SKM-1 (cell line): ENCODE measurements around the gene ASTL.
A peak's percentile ranks its signal among the peaks of the same experiment; 100 is the strongest.

Experiments used
- DNase-seq: peaks from one replicate; lab custom pipeline; 2025; ENCODE audit not compliant: unreplicated experiment; lab: John Stamatoyannopoulos, UW

ASTL gene

GRCh38 chr2:96114546-96114902 is 23.8 kb downstream of the ASTL start:
- no peak for DNase-seq

GRCh38 chr2:96113951-96114350 is 24.4 kb downstream of the ASTL start:
- DNase-seq = no peak

GRCh38 chr2:96113367-96113677 is 25.0 kb downstream of the ASTL start:
- DNase-seq = no peak

DNA sequence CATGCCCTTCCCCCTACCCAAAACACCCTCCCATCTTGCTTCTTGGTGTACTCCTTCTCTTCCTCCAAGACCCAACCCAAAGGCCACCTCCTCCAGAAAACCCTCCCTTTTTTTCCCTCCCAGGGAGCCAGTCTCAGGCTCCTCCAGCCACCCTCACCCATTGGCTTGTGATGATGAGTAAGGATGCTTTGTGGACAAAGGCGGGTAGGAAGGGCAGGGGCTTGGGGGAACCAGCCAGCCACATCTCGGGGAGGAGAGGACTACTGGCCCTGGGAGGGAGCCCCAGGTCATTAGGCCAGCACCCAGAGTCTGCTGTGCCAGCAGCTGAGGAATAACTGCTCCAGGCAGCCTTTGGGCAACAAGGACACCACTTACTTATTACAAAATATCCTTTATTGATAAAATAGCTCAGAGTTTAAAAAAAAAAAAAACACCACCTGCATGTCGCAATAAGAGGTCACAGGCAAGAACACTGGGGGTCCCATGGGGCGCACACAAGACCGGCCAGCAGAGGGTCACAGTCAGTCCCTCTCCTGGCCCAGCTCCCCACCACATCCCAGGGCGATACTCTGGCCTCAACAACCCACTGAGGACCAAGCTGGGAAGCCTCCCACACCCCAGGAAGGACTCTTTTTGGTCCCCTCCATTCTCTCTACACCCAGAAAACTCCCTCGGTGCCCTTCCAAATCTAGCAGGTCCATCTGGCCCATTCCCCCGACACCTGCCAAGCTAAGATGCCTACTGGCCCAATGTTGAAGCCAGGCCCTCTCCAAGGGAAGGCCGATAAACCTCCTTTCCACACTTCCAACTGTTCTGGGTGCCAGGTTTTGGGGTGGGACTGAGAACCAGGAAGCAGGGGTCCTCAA is 25.6 kb downstream of the ASTL start:
- no peak for DNase-seq

DNA sequence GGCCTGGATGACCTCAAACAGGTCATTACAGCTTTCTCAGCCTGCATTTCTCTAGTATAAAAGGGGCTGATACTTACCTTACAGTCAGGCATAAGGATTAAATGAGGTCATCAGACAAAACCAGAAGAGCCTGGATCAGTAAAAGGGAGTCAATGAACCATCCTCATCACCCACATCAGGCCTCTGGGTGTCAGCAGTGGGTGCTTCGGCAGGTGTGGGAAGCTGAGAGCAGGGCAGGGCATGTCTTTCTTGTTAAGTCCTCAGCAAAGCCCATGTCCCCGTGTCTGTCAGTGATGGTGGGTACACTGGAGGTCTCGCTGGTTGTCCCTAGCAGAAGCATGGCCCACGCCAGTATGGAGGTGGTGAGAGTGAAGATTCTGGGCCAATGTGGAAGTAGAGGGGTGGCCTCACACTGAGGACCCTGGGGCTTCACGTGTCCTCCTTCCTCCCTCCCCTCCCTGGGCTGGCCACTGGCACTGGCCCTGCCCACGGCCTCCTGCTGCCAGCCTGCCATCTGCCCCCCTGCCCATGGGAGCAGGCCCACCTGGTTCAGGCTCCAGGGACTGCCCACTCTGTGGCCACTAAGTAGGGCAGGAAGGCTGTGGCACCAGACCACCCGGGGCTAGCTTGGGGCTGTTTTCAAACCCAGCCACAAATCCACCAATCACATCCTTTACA is 26.3 kb downstream of the ASTL start:
- no peak for DNase-seq

- no peak for DNase-seq
Observed at GRCh38 chr2:96111257-96111640, 27.1 kb downstream of the ASTL start.

GRCh38 chr2:96110621-96111256 is 27.6 kb downstream of the ASTL start:
- no peak for DNase-seq

GRCh38 chr2:96109931-96110511 is 28.3 kb downstream of the ASTL start:
- DNase-seq = no peak

DNA sequence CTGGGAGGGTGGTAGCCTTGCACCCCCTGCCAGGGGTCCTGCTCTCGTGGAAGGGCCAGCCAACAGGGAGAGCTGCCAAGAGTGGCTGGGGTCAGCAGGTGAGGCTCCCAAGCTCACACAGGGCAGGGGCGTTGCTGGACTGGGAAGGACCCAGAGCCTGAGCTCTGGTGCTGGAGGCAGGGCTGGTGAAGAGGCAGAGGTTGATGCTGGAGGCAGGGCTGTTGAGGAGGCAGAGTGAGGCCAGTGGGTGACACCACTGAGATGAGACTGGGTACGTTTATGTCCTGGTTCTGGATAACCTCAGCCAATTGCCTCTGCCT is 29.0 kb downstream of the ASTL start:
- no peak for DNase-seq

DNA sequence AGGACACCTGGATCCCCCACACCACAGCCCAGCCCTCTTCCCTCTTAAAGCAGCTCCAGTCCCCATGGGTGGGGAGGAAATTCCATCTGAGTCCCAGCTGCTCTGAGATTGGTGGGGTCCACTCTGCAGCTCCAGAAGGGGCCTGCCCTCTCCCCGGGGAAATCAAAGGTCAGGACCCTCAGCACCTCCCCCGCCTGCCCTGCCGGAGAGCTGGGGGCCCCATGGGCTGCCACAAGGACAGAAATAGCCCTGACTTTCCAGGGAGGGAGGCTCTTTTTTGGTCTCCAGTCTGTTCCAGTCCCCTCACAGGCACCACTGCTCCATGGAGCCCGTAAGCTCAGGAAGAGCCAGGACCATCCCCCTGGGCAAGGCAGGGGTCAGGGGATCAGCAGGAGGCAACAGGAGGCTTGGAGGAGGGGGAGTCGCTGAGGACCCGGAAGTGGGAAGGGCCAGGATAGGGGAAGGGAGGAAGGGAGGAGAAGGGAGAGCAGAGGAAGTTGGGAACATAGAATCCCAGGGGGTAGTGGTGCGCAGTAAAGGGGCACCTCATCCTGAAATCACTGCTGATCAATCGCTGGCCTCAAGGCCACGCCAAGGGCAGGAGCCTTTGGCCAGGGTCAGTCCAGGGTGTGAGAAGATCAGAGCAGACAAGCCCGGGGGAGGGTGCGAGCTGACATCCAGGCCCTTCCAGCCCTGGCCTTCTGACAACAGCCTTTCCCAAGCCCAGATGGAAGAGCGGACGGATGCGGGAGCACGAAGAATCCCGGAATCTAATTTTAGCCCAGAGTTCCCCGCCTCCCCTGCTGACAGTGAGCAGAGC is 29.6 kb downstream of the ASTL start:
- DNase-seq = no peak

DNA sequence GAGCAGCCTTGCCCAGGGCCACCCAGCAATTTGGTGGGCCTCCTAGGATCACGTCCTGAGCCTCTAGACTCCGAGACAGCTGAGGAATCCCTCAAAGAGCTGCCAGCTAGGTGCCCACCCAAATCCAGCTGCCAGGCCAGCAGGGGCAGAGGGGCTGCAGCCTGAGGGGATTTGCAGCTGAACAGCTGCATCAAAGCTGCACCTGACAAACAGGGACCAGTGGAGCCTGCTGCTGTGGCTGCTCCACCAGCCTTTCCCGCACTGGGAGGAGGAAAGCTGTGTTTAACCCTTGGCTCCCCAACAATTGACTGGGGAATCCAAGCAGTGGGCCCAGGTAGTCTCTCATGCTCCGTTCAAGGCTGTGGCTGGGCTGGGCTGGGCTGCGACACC is 30.2 kb downstream of the ASTL start:
- DNase-seq = no peak

DNA sequence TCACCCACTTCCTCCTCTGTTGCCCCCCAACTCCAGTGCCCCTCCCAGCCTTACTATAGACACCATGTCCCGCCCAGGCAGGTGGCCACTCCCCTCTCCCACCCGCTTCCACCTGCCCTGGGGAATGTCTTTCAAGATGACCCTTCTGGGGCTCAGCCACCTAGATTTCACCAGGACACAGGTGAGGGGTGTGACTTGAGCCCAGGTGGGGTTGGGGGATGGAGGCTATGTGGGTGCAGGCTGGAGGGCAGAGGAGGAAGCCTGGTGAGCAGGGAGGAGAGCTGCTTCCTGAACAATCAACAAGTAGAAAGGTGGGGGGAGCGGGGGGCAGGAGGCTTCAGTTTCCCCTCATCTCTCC is 30.6 kb downstream of the ASTL start:
- DNase-seq = no peak

DNA sequence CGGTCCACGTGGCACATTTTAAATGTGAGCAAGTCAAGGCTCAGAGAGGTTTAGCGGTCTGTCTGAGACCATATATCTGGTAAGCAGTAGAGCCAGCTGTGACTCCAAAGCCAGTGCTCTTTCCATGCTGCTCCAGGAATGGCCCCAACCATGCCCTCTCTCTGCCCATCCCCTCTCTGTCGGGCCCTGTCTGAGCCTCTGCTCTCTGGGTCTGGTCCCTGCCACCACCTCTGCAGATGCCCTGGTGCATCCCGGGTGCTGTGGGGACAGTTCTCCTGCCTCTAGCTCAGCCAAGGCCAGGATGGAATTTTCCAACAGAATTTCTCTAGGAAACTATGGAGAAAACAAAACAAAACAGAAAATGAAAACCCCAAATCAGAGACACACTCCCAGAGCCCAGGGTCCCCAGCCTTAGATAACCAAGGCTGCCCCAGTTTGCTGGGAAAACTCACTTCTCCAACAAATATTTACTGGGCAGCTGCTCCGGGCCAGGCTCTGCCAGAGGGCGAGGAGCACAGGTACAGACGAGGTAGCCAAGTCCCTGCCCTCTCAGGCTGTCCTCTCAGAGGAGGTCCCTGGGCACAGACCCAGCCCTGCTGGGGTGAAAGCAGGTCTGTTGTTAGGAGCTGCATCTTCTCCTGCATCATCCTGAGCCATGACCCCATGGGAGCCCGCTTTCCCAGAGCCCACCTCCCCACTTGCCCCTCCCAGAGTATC is 31.2 kb downstream of the ASTL start:
- no peak for DNase-seq

DNA sequence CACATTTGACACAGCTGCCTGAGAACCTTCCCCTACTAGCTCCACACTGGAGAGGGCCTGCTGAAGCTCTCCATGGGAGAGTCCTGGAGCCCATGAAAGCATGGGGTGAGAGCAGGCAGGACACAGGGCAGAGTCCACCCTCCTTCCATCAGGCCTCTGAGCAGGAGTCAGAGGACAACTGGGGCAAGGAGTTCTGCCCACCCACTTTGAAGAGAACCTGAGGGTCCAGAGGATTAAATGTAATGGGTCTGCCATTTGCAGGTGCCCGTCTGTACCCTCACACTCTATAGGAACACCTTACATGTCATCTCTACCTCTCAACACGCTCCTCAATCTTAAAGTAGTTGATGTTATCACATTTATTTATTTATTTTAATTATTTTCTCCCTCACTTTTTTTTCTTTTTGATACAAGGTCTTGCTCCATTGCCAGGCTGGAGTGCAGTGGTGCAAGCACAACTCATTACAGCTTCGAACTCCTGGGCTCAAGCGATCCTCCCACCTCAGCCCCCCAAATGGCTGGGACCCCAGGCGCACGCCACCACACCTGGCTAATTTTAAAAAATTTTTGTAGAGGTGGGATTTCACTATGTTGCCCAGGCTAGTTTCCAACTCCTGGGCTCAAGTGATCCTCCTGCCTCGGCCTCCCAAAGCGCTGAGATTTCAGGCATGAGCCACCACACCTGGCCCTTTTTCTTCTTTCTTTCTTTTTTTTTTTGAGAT is 32.1 kb downstream of the ASTL start:
- DNase-seq = no peak

DNA sequence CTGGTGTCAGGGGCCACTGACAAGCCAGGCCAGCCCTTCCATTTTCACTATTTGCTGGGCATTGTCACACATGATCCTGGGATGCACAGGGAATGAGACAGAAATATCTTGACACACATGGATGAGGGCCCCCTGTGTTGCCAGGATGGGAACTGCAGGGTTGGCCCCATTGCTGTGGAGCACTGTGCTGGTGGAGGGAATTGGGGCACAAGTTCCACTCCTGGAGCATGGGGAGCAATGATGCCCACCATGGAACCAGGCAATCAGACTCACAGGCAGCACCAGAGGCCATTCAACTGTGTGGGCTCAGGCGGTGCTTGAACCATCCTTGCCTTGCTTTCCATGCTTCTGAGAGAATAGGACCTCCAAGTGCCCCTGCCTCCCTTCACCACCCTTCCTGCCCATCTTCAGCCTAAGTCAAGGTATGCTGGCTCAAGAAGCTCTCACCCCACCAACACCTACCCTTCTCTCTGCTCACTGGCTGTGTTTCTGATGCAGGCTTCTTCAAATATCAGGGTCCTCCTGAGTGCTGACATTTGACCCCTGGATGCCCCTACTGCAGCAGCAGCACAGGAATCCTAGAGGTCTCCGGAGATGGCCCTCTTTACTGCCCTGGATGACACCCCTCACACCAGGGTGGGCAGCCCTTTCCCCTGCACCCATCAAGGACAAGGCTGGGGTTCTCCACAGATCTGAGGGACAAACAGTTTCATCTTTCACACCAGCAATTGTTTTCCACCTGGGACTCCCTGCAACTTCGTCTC is 33.0 kb downstream of the ASTL start:
- DNase-seq = no peak

DNA sequence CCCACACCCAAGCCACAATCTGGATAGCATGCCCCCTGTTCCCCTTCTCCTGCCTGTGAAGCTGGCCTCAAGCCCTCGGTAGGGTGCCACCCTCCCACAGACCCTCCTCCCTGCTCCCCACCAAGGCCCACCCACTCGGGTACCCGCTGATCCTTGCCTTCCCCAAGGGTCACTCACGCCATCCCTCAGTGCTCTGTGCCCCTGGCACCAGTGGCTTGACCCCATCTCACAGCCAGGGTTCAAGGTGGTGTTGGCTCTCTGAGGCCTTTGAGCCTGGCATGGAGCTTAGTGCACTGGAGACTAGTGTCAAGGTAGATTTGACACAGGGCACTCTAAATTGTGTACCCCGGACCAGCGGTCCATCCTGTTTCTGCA is 33.8 kb downstream of the ASTL start:
- DNase-seq = no peak

- DNase-seq = peak; percentile 57
Observed at GRCh38 chr2:96103761-96104486, 34.4 kb downstream of the ASTL start.

DNA sequence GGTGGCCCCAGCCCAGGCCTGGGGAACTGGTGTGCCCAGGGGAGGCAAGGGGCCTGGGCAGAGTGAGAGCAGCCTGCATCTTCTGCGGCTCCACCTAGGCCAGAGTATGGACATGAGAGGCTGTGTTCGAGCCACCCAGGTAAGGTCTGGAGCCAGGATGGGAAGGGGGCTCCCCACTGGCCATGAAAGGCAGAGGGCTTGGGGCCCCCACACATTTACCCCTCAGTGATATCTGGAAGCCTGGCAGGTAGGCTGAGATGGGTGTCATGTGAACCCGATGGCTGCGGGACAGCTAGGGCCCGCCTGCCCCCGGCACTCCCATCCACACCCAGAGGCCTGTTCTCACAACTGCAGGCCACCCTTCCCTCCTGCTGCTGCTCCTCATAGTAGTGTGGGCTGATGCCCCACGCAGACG is 35.1 kb downstream of the ASTL start:
- no peak for DNase-seq
